H9 (cell line): ENCODE results near the gene PRSS56. TPM values are rescaled to one million over a fixed set of nuclear protein-coding genes. Genes with fewer than 3 reads are reported as not detected.

Source experiments
- DNase-seq: peaks from one replicate; pipeline ENCODE4 v3.0.0-alpha.2; 2017
- H2AFZ ChIP-seq: one replicate; pipeline ENCODE4 v1.6.1; 2013; ENCODE audit warnings: mild to moderate bottlenecking, low read length, control low read depth, moderate library complexity
- H2AK5ac ChIP-seq: 2 replicates; pipeline ENCODE4 v1.6.1; 2013; ENCODE audit warnings: low read length, control low read depth, mixed read lengths; ENCODE audit not compliant: insufficient read length
- H2BK120ac ChIP-seq: one replicate; pipeline ENCODE4 v1.6.1; 2013; ENCODE audit warnings: low read depth, mild to moderate bottlenecking, low read length, control low read depth, inconsistent platforms; ENCODE audit not compliant: poor library complexity, severe bottlenecking
- H2BK12ac ChIP-seq: 2 replicates; pipeline ENCODE4 v1.6.1; 2013; ENCODE audit warnings: low read length, control low read depth, mixed read lengths, low read depth; ENCODE audit not compliant: insufficient read length
- H2BK15ac ChIP-seq: 2 replicates; pipeline ENCODE4 v1.6.1; 2013; ENCODE audit warnings: low read depth, low read length, control low read depth
- H2BK20ac ChIP-seq: one replicate; pipeline ENCODE4 v1.6.1; 2013; ENCODE audit warnings: low read depth, mild to moderate bottlenecking, low read length, control low read depth, inconsistent platforms; ENCODE audit not compliant: poor library complexity, severe bottlenecking
- H2BK5ac ChIP-seq: 2 replicates; pipeline ENCODE4 v1.6.1; 2013; ENCODE audit warnings: low read length, control low read depth, mixed read lengths; ENCODE audit not compliant: insufficient read length
- H3K14ac ChIP-seq: 2 replicates; pipeline ENCODE4 v1.6.1; 2013; ENCODE audit warnings: low read length, control low read depth; ENCODE audit not compliant: insufficient read depth
- H3K18ac ChIP-seq: 2 replicates; pipeline ENCODE4 v1.6.1; 2013; ENCODE audit warnings: low read depth, mild to moderate bottlenecking, mixed read lengths, low read length, control low read depth; ENCODE audit not compliant: insufficient read length
- H3K23ac ChIP-seq: 2 replicates; pipeline ENCODE4 v1.6.1; 2013; ENCODE audit warnings: low read length, control low read depth, mixed read lengths, low read depth; ENCODE audit not compliant: insufficient read length
- H3K23me2 ChIP-seq: 2 replicates; pipeline ENCODE4 v1.6.1; 2013; ENCODE audit warnings: low read depth, mild to moderate bottlenecking, mixed read lengths, low read length, control low read depth; ENCODE audit not compliant: insufficient read length, poor library complexity, severe bottlenecking
- H3K27ac ChIP-seq: 2 replicates; pipeline ENCODE4 v1.5.1; 2013; ENCODE audit warnings: low read length, control low read depth, mixed read lengths, low read depth; ENCODE audit not compliant: insufficient read length
- H3K27me3 ChIP-seq: 2 replicates; pipeline ENCODE4 v1.6.1; 2013; ENCODE audit warnings: low read length, control low read depth, inconsistent platforms; ENCODE audit not compliant: insufficient read depth
- H3K4ac ChIP-seq: 2 replicates; pipeline ENCODE4 v1.6.1; 2013; ENCODE audit warnings: low read depth, mild to moderate bottlenecking, control low read depth, inconsistent platforms, low read length, moderate library complexity
- H3K4me1 ChIP-seq: 2 replicates; pipeline ENCODE4 v1.6.1; 2013; ENCODE audit warnings: low read length, control low read depth, inconsistent platforms; ENCODE audit not compliant: insufficient read depth
- H3K4me2 ChIP-seq: 2 replicates; pipeline ENCODE4 v1.6.1; 2013; ENCODE audit warnings: low read length, control low read depth, mixed read lengths; ENCODE audit not compliant: insufficient read length, insufficient read depth
- H3K56ac ChIP-seq: 2 replicates; pipeline ENCODE4 v1.6.1; 2013; ENCODE audit warnings: low read depth, mild to moderate bottlenecking, mixed read lengths, low read length, control low read depth; ENCODE audit not compliant: insufficient read length
- H3K79me1 ChIP-seq: 2 replicates; pipeline ENCODE4 v1.6.1; 2013; ENCODE audit warnings: low read depth, mild to moderate bottlenecking, moderate library complexity, low read length, control low read depth, inconsistent platforms; ENCODE audit not compliant: insufficient read depth, poor library complexity, severe bottlenecking
- H3K79me2 ChIP-seq: 2 replicates; pipeline ENCODE4 v1.6.1; 2013; ENCODE audit warnings: low read length, control low read depth, inconsistent platforms; ENCODE audit not compliant: insufficient read depth
- H3K9ac ChIP-seq: 2 replicates; pipeline ENCODE4 v1.6.1; 2013; ENCODE audit warnings: low read length, control low read depth, mixed read lengths; ENCODE audit not compliant: insufficient read length; ENCODE audit errors: extremely low read depth
- H3K9me3 ChIP-seq: one replicate; pipeline ENCODE4 v1.6.1; 2013; ENCODE audit warnings: low read depth, low read length, inconsistent platforms; ENCODE audit not compliant: control insufficient read depth
- H3T11ph ChIP-seq: one replicate; pipeline ENCODE4 v1.6.1; 2013; ENCODE audit warnings: mild to moderate bottlenecking, low read length, control low read depth, inconsistent platforms
- H4K20me1 ChIP-seq: one replicate; pipeline ENCODE4 v1.6.1; 2013; ENCODE audit not compliant: control insufficient read depth, insufficient read length, insufficient read depth
- H4K5ac ChIP-seq: 2 replicates; pipeline ENCODE4 v1.6.1; 2013; ENCODE audit warnings: low read depth, mild to moderate bottlenecking, mixed read lengths, low read length, control low read depth; ENCODE audit not compliant: insufficient read length
- H4K8ac ChIP-seq: replicated peaks from 2 replicates; pipeline ENCODE4 v1.6.1; 2013; ENCODE audit warnings: low read length, control low read depth, mixed read lengths, low read depth; ENCODE audit not compliant: insufficient read length
- H4K91ac ChIP-seq: 2 replicates; pipeline ENCODE4 v1.6.1; 2013; ENCODE audit warnings: low read depth, mild to moderate bottlenecking, moderate library complexity, mixed read lengths, low read length, control low read depth; ENCODE audit not compliant: insufficient read length
- H3K27ac Mint-ChIP-seq, 3 experiments: 2 replicates in 2 of 3; 3 replicates in 1 of 3; pipeline ENCODE4 v1.8.0; 2020 to 2021; ENCODE audit warnings: mixed read lengths in 3 of 3, mild to moderate bottlenecking in 1 of 3, moderate library complexity in 1 of 3
- H3K27me3 Mint-ChIP-seq: 2 replicates; pipeline ENCODE4 v1.8.0; 2021; ENCODE audit warnings: low read depth, mild to moderate bottlenecking, moderate library complexity, mixed read lengths
- H3K36me3 Mint-ChIP-seq, 3 experiments: 2 replicates in 2 of 3; 3 replicates in 1 of 3; pipeline ENCODE4 v1.8.0; 2020 to 2021; ENCODE audit warnings: low read depth in 3 of 3, mixed read lengths in 3 of 3; ENCODE audit not compliant: insufficient read depth in 1 of 3
- H3K4me1 Mint-ChIP-seq, 2 experiments: 2 replicates each; pipeline ENCODE4 v1.8.0; 2020; ENCODE audit warnings: mixed read lengths in 2 of 2
- H3K4me3 Mint-ChIP-seq, 2 experiments: 2 replicates in 1 of 2; 3 replicates in 1 of 2; pipeline ENCODE4 v1.8.0; 2020 to 2021; ENCODE audit warnings: mild to moderate bottlenecking in 2 of 2, mixed read lengths in 2 of 2, moderate library complexity in 1 of 2
- H3K9me3 Mint-ChIP-seq, 2 experiments: 2 replicates in 1 of 2; 3 replicates in 1 of 2; pipeline ENCODE4 v1.8.0; 2020; ENCODE audit warnings: mild to moderate bottlenecking in 2 of 2, mixed read lengths in 2 of 2, moderate library complexity in 1 of 2
- WGBS: extraction: QIAGEN DNeasy Blood & Tissue Kit; methylation state at CpG from one replicate; pipeline ENCODE4 v1.1.7; 2013; ENCODE audit warnings: missing lambda C conversion rate, low lambda C conversion rate, mixed read lengths; ENCODE audit not compliant: insufficient read length; ENCODE audit errors: extremely low coverage; 5-methylcytosine and 5-hydroxymethylcytosine counted together
- total RNA-seq: library from RNA; stranded (reverse); gene quantifications from 2 replicates; pipeline ENCODE4 v1.2.1, GENCODE V29; 2021
- TF ChIP-seq, protein P1 (sequence below): fragments of 200-600 bp; sonication (generic); conservative IDR thresholded peaks from 3 replicates; pipeline ENCODE4 v1.8.0; 2021; ENCODE audit warnings: antibody characterized with exemption, mild to moderate bottlenecking

Gene PRSS56
- total RNA-seq, 1 experiment from 2014 or later: not detected

DNA sequence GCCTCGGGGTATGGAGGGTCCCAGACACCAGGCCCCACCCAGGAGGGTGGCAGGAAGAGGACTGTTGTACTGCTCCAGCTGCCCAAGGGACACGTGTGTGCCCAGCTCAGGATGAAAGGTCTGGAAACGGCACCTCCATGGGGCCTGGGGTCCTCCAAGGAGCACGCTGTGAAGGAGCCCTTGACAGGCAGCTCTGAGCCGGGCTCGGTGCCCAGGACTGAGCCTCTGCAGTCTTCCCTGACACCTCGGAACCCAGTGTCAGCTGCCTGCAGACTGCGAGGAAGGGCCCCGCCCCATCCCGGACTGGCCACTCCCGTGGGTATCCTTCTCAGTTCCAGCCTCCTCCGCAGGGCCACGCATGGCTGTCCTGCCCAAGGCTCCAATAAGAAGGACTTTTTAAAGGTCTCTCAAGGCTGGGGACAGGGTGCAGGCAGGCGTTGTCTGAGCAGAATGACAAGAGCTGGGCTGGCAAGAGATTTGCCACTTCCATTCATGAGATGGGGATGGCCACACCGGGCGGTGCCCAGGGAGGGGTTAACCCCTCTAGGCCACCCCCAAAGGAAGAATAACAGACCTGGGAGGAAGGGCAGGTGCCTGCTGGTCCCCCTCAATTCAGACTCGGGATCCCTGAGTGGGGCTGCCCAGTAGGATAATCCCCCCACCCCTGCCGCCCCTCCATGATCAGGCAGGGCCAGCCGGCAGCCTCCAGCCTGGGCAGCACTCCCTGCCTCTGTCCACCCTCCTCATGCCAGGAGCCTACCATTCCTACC is 41.4 kb upstream of the PRSS56 start:
- Histone ChIP-seq H3K56ac (no peak overlapping the region), H3K9me3 (no peaks in the 10 kb centered on the region), H2BK15ac (no peak overlapping the region), H4K5ac (no peak overlapping the region), H3K79me2 (no peaks in the 10 kb centered on the region), H3K4me2 (no peak overlapping the region), H2BK120ac (no peak overlapping the region), H3K18ac (no peak overlapping the region), H2AK5ac (no peak overlapping the region), H3T11ph (no peak overlapping the region), H4K20me1 (no peaks in the 10 kb centered on the region), H3K23ac (no peak overlapping the region), H4K8ac (no peak overlapping the region), H2AFZ (no peak overlapping the region), H3K9ac (no peak overlapping the region), H3K23me2 (no peaks in the 10 kb centered on the region), H3K4me1 (no peaks in the 10 kb centered on the region), H3K14ac (no peak overlapping the region), H3K27me3 (no peaks in the 10 kb centered on the region; the same call in 1 of the 2 replicates), H4K91ac (no peak overlapping the region), H2BK5ac (no peak overlapping the region), H2BK12ac (no peak overlapping the region), H3K4ac (no peak overlapping the region), H2BK20ac (no peak overlapping the region), H3K79me1 (no peaks in the 10 kb centered on the region), H3K27ac (no peak overlapping the region)
- H3K27ac Mint-ChIP-seq: no peak overlapping the region
- H3K4me1 Mint-ChIP-seq: peaks cover 4 to 5% of the 10 kb centered on the region in 2 experiments; a peak in 2 of 4 replicates
- peaks cover 48% of the 10 kb centered on the region for H3K27me3 Mint-ChIP-seq
- no peak overlapping the region for H3K4me3 Mint-ChIP-seq
- WGBS: no CpG with 5 or more reads among the region's 19 CpGs
- H3K36me3 Mint-ChIP-seq: no peaks in the 10 kb centered on the region
- TF ChIP-seq, protein P1, sequence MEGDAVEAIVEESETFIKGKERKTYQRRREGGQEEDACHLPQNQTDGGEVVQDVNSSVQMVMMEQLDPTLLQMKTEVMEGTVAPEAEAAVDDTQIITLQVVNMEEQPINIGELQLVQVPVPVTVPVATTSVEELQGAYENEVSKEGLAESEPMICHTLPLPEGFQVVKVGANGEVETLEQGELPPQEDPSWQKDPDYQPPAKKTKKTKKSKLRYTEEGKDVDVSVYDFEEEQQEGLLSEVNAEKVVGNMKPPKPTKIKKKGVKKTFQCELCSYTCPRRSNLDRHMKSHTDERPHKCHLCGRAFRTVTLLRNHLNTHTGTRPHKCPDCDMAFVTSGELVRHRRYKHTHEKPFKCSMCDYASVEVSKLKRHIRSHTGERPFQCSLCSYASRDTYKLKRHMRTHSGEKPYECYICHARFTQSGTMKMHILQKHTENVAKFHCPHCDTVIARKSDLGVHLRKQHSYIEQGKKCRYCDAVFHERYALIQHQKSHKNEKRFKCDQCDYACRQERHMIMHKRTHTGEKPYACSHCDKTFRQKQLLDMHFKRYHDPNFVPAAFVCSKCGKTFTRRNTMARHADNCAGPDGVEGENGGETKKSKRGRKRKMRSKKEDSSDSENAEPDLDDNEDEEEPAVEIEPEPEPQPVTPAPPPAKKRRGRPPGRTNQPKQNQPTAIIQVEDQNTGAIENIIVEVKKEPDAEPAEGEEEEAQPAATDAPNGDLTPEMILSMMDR: no peak
- no peaks in the 10 kb centered on the region for H3K9me3 Mint-ChIP-seq
- peak; percentile 21 for DNase-seq
